GM21619 (cell line): ENCODE data around the gene SOX21.
"Not testable (repeated sequence)": the region's sequence is repeated elsewhere in the genome, so short reads cannot be mapped to it uniquely, and the experiment has no call there.

Experiments
- ATAC-seq: cut with Tn5 transposase; IDR thresholded peaks from one replicate; pipeline ENCODE4 v1.9.1; 2021; ENCODE audit not compliant: unreplicated experiment

The SOX21 gene

GRCh38 chr13:94712287-94712811, at the start of gene SOX21:
Gene SOX21, minus strand, starts transcription at chr13:94712545. Its CDS starts 496 bp downstream, at chr13:94712049.
- ATAC-seq: no peak

- no peak for ATAC-seq
Observed at GRCh38 chr13:94761407-94761806, 49.1 kb upstream of the SOX21 start.

- ATAC-seq: no peak
Observed at GRCh38 chr13:94759120-94759728, 46.9 kb upstream of the SOX21 start.

- ATAC-seq: no peak
Observed at GRCh38 chr13:94758436-94758960, 46.2 kb upstream of the SOX21 start.

DNA sequence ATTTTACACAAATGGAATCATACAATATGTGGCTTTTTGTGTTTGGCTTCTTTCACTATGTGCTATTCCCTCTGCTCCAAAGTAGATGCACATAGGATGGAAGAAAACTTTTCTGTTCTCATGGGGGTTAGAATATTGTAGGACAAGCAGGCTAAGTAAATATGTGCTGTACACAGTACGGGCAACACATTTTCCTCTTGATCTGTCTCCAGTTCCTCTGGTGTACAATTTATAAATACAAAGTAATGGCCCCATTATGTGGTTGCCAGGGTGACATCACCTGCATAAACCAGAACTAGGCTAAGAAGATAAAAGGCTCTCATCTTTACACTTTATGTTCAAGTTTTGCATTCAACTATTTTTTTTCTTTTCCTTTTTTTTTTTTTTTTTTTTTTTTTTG, 41.0 kb upstream of the SOX21 start:
- ATAC-seq: no peak

DNA sequence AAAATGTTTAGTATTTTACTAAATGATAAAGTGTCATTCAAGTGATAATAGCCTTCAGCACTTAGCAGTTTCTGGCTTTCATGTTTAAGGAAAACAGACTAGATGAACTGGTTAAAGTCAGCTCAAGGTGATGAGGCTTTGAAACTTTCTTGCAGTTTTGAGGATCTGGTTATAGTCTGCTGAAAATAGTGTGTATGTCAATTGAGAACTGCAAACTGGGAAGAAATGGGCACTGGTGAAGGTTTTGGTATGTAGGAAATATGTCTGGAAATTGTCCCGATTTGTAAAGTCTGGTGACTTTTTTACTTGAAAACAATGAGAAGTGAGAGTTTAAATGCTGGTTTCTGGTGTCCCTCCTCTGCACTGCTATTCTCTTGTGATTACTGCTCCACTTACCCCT, 36.8 kb upstream of the SOX21 start:
- no peak for ATAC-seq

DNA sequence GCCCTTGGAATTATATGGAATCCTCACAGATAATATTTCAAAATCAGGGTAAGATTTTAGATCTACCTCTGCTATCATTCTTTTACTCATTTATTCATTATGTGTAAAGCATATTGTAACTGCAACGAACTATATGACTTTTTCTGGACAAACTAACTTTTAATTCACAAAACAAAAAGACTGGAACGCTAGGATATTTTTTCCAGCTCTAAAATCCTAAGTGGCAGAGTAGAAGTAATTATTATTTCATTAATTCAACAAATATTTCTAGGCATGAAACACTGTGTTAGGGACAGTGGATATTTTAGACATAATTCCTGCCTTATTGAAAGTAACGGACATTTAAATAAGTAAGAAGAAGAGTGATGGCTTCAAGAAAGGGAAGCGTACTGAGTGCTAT, 26.9 kb upstream of the SOX21 start:
- no peak for ATAC-seq

GRCh38 chr13:94731028-94731427, 18.7 kb upstream of the SOX21 start:
- no peak for ATAC-seq

- ATAC-seq: not testable (repeated sequence)
Observed at GRCh38 chr13:94729941-94730340, 17.6 kb upstream of the SOX21 start.

GRCh38 chr13:94726425-94726824, 14.1 kb upstream of the SOX21 start:
- no peak for ATAC-seq

GRCh38 chr13:94722609-94723345, 10.4 kb upstream of the SOX21 start:
- no peak for ATAC-seq

- not testable (repeated sequence) for ATAC-seq
Observed at GRCh38 chr13:94718697-94719096, 6.4 kb upstream of the SOX21 start.

- ATAC-seq: no peak
Observed at GRCh38 chr13:94717916-94718315, 5.6 kb upstream of the SOX21 start.

GRCh38 chr13:94716016-94716415, 3.7 kb upstream of the SOX21 start:
- ATAC-seq: no peak

DNA sequence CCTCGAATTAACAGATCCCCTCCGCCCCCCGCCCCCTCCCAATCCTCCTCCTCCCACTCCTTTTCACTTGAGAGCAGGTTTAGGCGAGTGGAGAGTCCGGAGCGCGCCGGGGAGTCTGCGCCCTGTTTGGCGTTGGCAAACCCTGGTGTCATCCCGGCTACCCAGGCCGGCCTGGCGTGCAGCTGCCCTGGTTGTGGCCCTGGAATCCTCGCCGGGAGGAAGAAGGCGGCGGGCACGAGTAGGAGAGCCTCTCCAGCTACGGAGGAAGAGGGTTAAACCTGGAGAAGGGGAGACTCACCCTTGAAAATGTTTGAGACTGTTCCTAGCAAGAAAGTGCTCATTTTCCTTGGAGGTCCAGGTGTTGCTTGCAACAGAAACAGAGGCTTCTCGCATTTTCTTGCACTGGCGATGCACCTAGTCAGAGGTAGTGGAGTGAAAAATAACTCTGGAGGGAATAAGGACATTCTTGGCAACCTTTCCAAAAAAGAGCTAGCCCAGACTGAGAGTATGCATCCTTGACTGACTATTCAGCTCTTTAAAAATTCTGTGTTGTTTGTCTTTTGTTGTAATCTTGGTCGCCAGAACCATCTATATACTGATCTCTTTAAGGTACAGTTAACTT, 1.3 kb upstream of the SOX21 start:
- no peak for ATAC-seq

GRCh38 chr13:94712812-94713560, 641 bp upstream of the SOX21 start:
- no peak for ATAC-seq

DNA sequence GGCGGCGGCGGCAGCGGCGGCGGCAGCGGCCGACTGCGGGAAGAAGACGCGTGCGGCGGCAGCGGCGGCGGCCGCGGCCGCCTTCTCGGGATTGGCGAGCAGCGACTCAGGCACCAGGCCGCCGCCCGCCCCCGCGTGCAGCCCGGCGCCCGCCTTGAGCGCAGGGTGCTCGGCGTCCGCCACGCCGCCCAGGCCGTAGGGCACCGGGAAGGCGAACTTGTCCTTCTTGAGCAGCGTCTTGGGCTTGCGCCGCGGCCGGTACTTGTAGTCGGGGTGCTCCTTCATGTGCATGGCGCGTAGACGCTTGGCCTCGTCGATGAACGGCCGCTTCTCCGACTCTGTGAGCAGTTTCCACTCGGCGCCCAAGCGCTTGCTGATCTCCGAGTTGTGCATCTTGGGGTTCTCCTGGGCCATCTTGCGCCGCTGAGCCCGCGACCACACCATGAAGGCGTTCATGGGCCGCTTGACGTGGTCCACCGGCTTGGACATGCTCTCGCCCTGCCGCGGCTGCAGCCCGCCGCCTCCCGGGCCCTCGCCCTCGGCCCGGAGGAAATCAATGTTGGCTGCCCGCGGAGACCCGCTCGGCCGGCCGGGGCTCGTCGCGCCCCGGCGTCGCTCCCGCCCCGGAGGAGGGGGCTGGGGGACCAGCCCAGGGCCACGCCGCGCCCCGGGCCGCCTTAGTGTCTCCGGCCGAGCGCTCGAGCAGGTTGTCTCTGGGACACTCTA, 621 bp downstream of the SOX21 start:
- peak; percentile 28 for ATAC-seq

- peak; percentile 65 for ATAC-seq
Observed at GRCh38 chr13:94710881-94711560, 1.3 kb downstream of the SOX21 start.

GRCh38 chr13:94710065-94710781, 2.1 kb downstream of the SOX21 start:
- ATAC-seq: no peak
